Testis (tissue), 2 donors: ENCODE measurements around the gene RPL12.

Experiments used
- CTCF ChIP-seq, 3 experiments: fragments of 450-650 bp in 2 of 3; fragments of 200-600 bp in 1 of 3; sonication (generic) in 1 of 3; IDR thresholded peaks; one replicate each; pipeline ENCODE4 v1.5.1; 2016 to 2019; ENCODE audit warnings: antibody characterized with exemption in 3 of 3, mild to moderate bottlenecking in 2 of 3, moderate library complexity in 1 of 3
- POLR2A ChIP-seq: fragments of 450-650 bp; IDR thresholded peaks from one replicate; pipeline ENCODE4 v1.6.1; 2017; ENCODE audit warnings: antibody characterized with exemption, mild to moderate bottlenecking, moderate library complexity

DNA sequence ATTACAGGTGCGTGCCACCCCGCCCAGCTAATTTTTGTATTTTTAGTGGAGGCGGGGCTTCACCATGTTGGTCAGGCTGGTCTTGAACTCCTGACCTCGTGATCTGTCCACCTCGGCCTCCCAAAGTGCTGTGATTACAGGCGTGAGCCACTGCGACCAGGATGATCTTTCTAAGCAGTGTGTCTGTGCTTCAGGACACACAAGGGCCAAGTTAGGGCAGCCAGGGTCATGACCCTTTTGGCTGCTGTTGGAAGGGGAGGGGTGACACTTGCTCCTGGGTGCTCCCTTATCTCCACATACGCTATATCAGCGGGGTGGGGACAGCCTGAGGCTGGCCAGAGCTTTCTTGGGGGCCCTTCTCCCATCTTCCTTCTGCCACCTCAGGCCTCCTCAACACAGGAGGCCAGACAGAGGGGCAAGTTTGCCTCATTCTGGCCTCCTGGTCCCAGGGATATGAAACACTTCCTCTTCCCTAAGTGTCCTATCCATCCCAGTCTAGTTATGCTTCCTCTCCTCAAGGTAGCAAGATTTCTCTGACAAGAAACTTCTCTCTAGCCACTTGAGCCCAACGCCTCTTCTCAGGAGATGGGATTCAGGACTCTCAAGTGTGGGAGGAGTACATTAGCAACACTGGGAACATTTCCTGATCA is 28.9 kb downstream of the RPL12 start:
- TF ChIP-seq CTCF (IDR thresholded peaks at IDR 0.05) (no peak), POLR2A (no peak)
